ENCODE results near the gene RSAD2. TPM values are rescaled to one million over a fixed set of nuclear protein-coding genes. Genes with fewer than 3 reads are reported as not detected.

The RSAD2 gene
- total and polyA plus RNA-seq, 2 of the 4 experiments (the other 2 are of a cell fraction): not detected

- ATAC-seq (ENCODE audit: low read depth): no peak
- no peaks in the 10 kb centered on the region for H3K4me1 ChIP-seq (ENCODE audit: control insufficient read depth, insufficient read depth, low read length)
- no peak overlapping the region for H2AFZ ChIP-seq (replicated peaks; ENCODE audit: low read length, poor library complexity)
- no TSS peak for BruUV-seq (replicated peaks)
- H2AK9ac ChIP-seq (replicated peaks; ENCODE audit: low read depth, low read length, poor library complexity): no peak overlapping the region
- H3K4me3 ChIP-seq (ENCODE audit: insufficient read depth, low read depth, low read length): no peak overlapping the region
- POLR2A ChIA-PET (ENCODE audit: unreplicated experiment): no interaction called here
- no peaks in the 10 kb centered on the region for H3K9me3 ChIP-seq (ENCODE audit: control insufficient read depth, insufficient read depth, low read length)
- no peak overlapping the region for H2BK120ac ChIP-seq (ENCODE audit: low read depth, low read length)
- in situ Hi-C loops (cut with MboI; ENCODE audit: low sequenced_read_pairs): no loop called here
- CTCF ChIA-PET: no interaction called here
- WGBS, 2 experiments (ENCODE audit: extremely low coverage in 2 of 2, insufficient read length in 1 of 2): 100% methylated on average over 1 of the region's 4 CpGs; no CpG with 5 or more reads in 1 of the 2 experiments
- H2BK20ac ChIP-seq (ENCODE audit: low read depth, low read length): no peak overlapping the region
- H3K23ac ChIP-seq (ENCODE audit: low read depth, low read length): no peak overlapping the region
- no peak overlapping the region for H3K27ac ChIP-seq (ENCODE audit: insufficient read depth, low read length)
- H3K9me1 ChIP-seq (ENCODE audit: insufficient read depth, low read length): no peaks in the 10 kb centered on the region
- no peak overlapping the region for H3K4me2 ChIP-seq (ENCODE audit: low read depth, low read length)
- H3K4ac ChIP-seq (ENCODE audit: low read depth, low read length): no peak overlapping the region
- no peaks in the 10 kb centered on the region for H4K20me1 ChIP-seq (ENCODE audit: insufficient read depth, low read length)
- DNase-seq: no peak
- H3K18ac ChIP-seq (ENCODE audit: low read depth, low read length): no peak overlapping the region
- H3K14ac ChIP-seq (replicated peaks; ENCODE audit: low read depth, low read length): no peak overlapping the region
- H4K8ac ChIP-seq (ENCODE audit: low read depth in 2 of 2, low read length in 2 of 2): no peak overlapping the region
- H3K36me3 ChIP-seq (ENCODE audit: control insufficient read depth, insufficient read depth, low read length): no peaks in the 10 kb centered on the region
- H3K79me1 ChIP-seq (ENCODE audit: low read depth in 1 of 2, low read length in 2 of 2): no peaks in the 10 kb centered on the region
- no peak overlapping the region for H2BK5ac ChIP-seq (ENCODE audit: low read depth, low read length, poor library complexity, severe bottlenecking)
- H4K91ac ChIP-seq (ENCODE audit: insufficient read depth, low read depth, low read length): no peak overlapping the region
- intact Hi-C loops (cut with micrococcal nuclease): no loop called here
- dilution Hi-C loops (cut with HindIII; ENCODE audit: low sequenced_read_pairs, unreplicated experiment): no loop called here
- H4K5ac ChIP-seq (ENCODE audit: low read depth, low read length): no peak overlapping the region
- H3K9ac ChIP-seq (ENCODE audit: low read depth, low read length): no peak overlapping the region
- H3K56ac ChIP-seq (ENCODE audit: extremely low read depth, insufficient read depth, low read length): no peak overlapping the region
- H3K27me3 ChIP-seq (ENCODE audit: control insufficient read depth, insufficient read depth, low read length): no peaks in the 10 kb centered on the region; the same call in 1 of the 2 replicates
- H2AK5ac ChIP-seq (ENCODE audit: low read depth, low read length): no peak overlapping the region
- TF ChIP-seq CEBPB (IDR thresholded peaks at IDR 0.05; ENCODE audit: low read depth, low read length) (no peak), MAFK (IDR thresholded peaks at IDR 0.05; ENCODE audit: low read depth, low read length) (no peak), POLR2A (IDR thresholded peaks at IDR 0.05; ENCODE audit: low read depth, low read length) (no peak), RAD21 (IDR thresholded peaks at IDR 0.05; ENCODE audit: low read length) (no peak), RFX5 (IDR thresholded peaks at IDR 0.05; ENCODE audit: low read depth, low read length) (no peak), CTCF (conservative IDR thresholded peaks at IDR 0.05; ENCODE audit: low read depth, low read length) (no peak), ELK1 (IDR thresholded peaks at IDR 0.05; ENCODE audit: borderline replicate concordance, low read depth, low read length) (no peak), FOS (IDR thresholded peaks at IDR 0.05; ENCODE audit: low read depth, low read length) (no peak), CHD1 (IDR thresholded peaks at IDR 0.05; ENCODE audit: low read depth, low read length) (no peak), NFE2L2 (IDR thresholded peaks at IDR 0.05; ENCODE audit: low read depth, low read length) (no peak), MAZ (IDR thresholded peaks at IDR 0.05; ENCODE audit: borderline replicate concordance, low read depth, low read length) (no peak), RCOR1 (IDR thresholded peaks at IDR 0.05; ENCODE audit: insufficient replicate concordance, low read length) (no peak), MXI1 (IDR thresholded peaks at IDR 0.05; ENCODE audit: borderline replicate concordance, low read depth, low read length) (no peak), USF2 (IDR thresholded peaks at IDR 0.05; ENCODE audit: low read depth, low read length) (no peak), SMC3 (IDR thresholded peaks at IDR 0.05; ENCODE audit: low read depth, low read length) (no peak), BHLHE40 (IDR thresholded peaks at IDR 0.05; ENCODE audit: low read depth, low read length) (no peak)
- H2BK15ac ChIP-seq (ENCODE audit: low read depth, low read length): no peak overlapping the region
These were observed 53.5 kb downstream of the RSAD2 start for GRCh38 chr2:6930923-6931647.

Data from IMR-90 (cell line).